ENCODE results near the gene TTC28. TPM values are rescaled to one million over a fixed set of nuclear protein-coding genes. Genes with fewer than 3 reads are reported as not detected.

TTC28 gene
- total and polyA plus RNA-seq, 2 donors (not counting 3 experiments of a cell fraction or from before 2014, with no cell fraction given) = 16.5 to 51.1 TPM

GRCh38 chr22:28711820-28712777 lies 32.5 kb upstream of the TTC28 start:
- no peaks in the 10 kb centered on the region for H3K9me3 ChIP-seq (replicated peaks; ENCODE audit: control insufficient read depth, insufficient read depth, low read length)
- DNase-seq (ENCODE audit: low read depth, low spot score) (peak; percentile 55), FAIRE-seq (no peak)
- H3K9ac ChIP-seq (replicated peaks; ENCODE audit: extremely low read depth, insufficient read depth, low read length) = peak overlapping the region; percentile 78
- H3K4me3 ChIP-seq (replicated peaks in 1 of 3; ENCODE audit: insufficient read depth in 1 of 3, low read depth in 1 of 3, low read length in 3 of 3) = no peak overlapping the region
- no peaks in the 10 kb centered on the region for H3K9me1 ChIP-seq (replicated peaks; ENCODE audit: control insufficient read depth, extremely low read depth, insufficient read depth, low read length)
- ChIA-PET POLR2A (no interaction called here), CTCF (interaction anchor here (0.6 to 2.1 kb wide), 4 partner anchors 38 to 111 kb away, joined by 3 to 6 read pairs (median 4); no protein-coding TSS in a partner anchor)
- no TSS peak for BruUV-seq (replicated peaks)
- no peaks in the 10 kb centered on the region for H3K36me3 ChIP-seq (ENCODE audit: control insufficient read depth in 2 of 2, extremely low read depth in 1 of 2, insufficient read depth in 2 of 2, low read length in 2 of 2)
- H4K20me1 ChIP-seq (replicated peaks; ENCODE audit: control insufficient read depth, extremely low read depth, insufficient read depth, low read length) = no peaks in the 10 kb centered on the region
- intact Hi-C loops (cut with micrococcal nuclease) (loop anchor here (1.0 to 2.0 kb wide), 3 partner anchors 30 to 87 kb away; partner anchors contain the start of genes CCDC117 and HSCB), dilution Hi-C loops (cut with MboI; ENCODE audit: extremely low pct_ligation_motif_present, low sequenced_read_pairs) (no loop called here)
- no peak for TF ChIP-seq MYC (IDR thresholded peaks at IDR 0.05; ENCODE audit: low read depth, low read length)
- TF ChIP-seq FOS (IDR thresholded peaks at IDR 0.05; ENCODE audit: borderline replicate concordance, insufficient read depth, low read length) = no peak
- no peak for TF ChIP-seq GATA2 (IDR thresholded peaks at IDR 0.05; ENCODE audit: insufficient read depth, insufficient read length, low read depth, low read length)
- no peak for TF ChIP-seq MAX (IDR thresholded peaks at IDR 0.05; ENCODE audit: insufficient read depth, insufficient read length)
- TF ChIP-seq JUN (IDR thresholded peaks at IDR 0.05; ENCODE audit: borderline replicate concordance, insufficient read depth, insufficient read length, low read depth) = no peak
- no peak for TF ChIP-seq POLR2A (IDR thresholded peaks at IDR 0.05; ENCODE audit: low read depth, low read length)
- TF ChIP-seq EZH2 (IDR thresholded peaks at IDR 0.05; ENCODE audit: borderline replicate concordance, low read depth, low read length, severe bottlenecking) = no peak
- no peak for TF ChIP-seq POLR2AphosphoS5 (IDR thresholded peaks at IDR 0.05; ENCODE audit: insufficient read depth, low read depth, low read length)
- TF ChIP-seq, protein P1, sequence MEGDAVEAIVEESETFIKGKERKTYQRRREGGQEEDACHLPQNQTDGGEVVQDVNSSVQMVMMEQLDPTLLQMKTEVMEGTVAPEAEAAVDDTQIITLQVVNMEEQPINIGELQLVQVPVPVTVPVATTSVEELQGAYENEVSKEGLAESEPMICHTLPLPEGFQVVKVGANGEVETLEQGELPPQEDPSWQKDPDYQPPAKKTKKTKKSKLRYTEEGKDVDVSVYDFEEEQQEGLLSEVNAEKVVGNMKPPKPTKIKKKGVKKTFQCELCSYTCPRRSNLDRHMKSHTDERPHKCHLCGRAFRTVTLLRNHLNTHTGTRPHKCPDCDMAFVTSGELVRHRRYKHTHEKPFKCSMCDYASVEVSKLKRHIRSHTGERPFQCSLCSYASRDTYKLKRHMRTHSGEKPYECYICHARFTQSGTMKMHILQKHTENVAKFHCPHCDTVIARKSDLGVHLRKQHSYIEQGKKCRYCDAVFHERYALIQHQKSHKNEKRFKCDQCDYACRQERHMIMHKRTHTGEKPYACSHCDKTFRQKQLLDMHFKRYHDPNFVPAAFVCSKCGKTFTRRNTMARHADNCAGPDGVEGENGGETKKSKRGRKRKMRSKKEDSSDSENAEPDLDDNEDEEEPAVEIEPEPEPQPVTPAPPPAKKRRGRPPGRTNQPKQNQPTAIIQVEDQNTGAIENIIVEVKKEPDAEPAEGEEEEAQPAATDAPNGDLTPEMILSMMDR (IDR thresholded peaks at IDR 0.05; ENCODE audit: extremely low read depth in 1 of 2, insufficient read depth in 1 of 2, low read depth in 1 of 2, low read length in 2 of 2) = no peak
- H3K27me3 ChIP-seq (ENCODE audit: control insufficient read depth in 2 of 2, insufficient read depth in 2 of 2, low read length in 2 of 2) = no peaks in the 10 kb centered on the region
- H3K4me1 ChIP-seq (ENCODE audit: control insufficient read depth, extremely low read depth, insufficient read depth, low read length) = peaks cover 35% of the 10 kb centered on the region
- no peaks in the 10 kb centered on the region for H3K79me2 ChIP-seq (ENCODE audit: control insufficient read depth, insufficient read depth, low read length)
- peak overlapping the region; percentile 8 for H3K4me2 ChIP-seq (ENCODE audit: insufficient read depth, low read length)
- H3K27ac ChIP-seq (ENCODE audit: insufficient read depth, low read depth, low read length) = peak overlapping the region; percentile 96
- H2AFZ ChIP-seq (ENCODE audit: low read depth, low read length) = peak overlapping the region; percentile 33

All from endothelial cell of umbilical vein (primary cell).